Measurements from ENCODE around the gene PALM2AKAP2.

Gene PALM2AKAP2

DNA sequence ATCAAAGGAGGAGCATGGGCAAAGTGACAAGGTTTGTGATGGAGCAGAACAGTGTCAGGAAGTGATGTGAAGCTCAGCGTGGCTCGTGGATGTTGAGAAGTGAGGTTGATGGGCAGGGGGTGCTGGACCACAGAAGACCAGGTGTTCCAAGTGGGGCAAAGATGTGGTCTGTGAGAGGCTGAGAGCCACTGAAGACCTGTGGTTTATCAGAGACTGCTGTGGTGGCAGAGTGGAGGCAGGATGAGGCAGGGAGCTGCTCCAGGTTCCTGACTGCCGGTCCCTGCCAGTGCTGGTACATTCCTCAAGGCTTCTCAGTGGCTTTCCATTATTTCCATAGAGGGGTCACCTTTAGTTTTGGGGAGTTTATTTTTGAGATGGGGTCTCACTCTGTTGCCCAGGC lies 19.1 kb downstream of the PALM2AKAP2 start:
- peak; percentile 51 for ATAC-seq
- TF ChIP-seq ZFP30 (CRISPR knock-in tag; IDR thresholded peaks at IDR 0.05): no peak

DNA sequence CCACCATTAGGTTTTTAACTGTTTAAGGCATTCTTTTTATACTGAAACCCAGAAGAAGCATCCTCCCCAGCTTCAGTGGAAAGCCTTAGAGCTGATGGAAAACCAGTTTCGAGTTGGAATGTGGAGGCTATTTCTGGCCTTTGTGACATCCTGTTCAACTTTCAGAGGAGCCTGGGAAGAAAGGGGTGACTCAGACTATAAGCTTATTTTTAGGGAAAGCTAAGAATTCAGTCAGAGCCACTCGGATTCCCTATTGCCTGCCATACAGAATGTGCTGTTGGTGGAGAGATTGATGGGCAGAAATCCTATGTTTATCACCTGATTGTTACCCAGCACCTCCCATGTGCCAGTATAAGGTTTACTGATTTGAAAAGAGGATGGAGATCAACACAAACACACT lies 19.8 kb downstream of the PALM2AKAP2 start:
- no peak for TF ChIP-seq ZNF8 (CRISPR knock-in tag; IDR thresholded peaks at IDR 0.05)
- no peak for TF ChIP-seq CSDC2 (CRISPR knock-in tag; IDR thresholded peaks at IDR 0.05)
- TF ChIP-seq, protein P1, sequence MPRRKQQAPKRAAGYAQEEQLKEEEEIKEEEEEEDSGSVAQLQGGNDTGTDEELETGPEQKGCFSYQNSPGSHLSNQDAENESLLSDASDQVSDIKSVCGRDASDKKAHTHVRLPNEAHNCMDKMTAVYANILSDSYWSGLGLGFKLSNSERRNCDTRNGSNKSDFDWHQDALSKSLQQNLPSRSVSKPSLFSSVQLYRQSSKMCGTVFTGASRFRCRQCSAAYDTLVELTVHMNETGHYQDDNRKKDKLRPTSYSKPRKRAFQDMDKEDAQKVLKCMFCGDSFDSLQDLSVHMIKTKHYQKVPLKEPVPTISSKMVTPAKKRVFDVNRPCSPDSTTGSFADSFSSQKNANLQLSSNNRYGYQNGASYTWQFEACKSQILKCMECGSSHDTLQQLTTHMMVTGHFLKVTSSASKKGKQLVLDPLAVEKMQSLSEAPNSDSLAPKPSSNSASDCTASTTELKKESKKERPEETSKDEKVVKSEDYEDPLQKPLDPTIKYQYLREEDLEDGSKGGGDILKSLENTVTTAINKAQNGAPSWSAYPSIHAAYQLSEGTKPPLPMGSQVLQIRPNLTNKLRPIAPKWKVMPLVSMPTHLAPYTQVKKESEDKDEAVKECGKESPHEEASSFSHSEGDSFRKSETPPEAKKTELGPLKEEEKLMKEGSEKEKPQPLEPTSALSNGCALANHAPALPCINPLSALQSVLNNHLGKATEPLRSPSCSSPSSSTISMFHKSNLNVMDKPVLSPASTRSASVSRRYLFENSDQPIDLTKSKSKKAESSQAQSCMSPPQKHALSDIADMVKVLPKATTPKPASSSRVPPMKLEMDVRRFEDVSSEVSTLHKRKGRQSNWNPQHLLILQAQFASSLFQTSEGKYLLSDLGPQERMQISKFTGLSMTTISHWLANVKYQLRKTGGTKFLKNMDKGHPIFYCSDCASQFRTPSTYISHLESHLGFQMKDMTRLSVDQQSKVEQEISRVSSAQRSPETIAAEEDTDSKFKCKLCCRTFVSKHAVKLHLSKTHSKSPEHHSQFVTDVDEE (CRISPR knock-in tag; IDR thresholded peaks at IDR 0.05): no peak
- TF ChIP-seq ZFP3 (CRISPR knock-in tag; IDR thresholded peaks at IDR 0.05): no peak
- no peak for TF ChIP-seq ISL1 (CRISPR knock-in tag; IDR thresholded peaks at IDR 0.05)
- no peak for TF ChIP-seq ZNF565 (CRISPR knock-in tag; conservative IDR thresholded peaks at IDR 0.05; ENCODE audit: low read depth)
- no peak for TF ChIP-seq GLIS3 (CRISPR knock-in tag; IDR thresholded peaks at IDR 0.05)
- TF ChIP-seq ESRRG (CRISPR knock-in tag; IDR thresholded peaks at IDR 0.05): no peak
- TF ChIP-seq BACH2 (CRISPR knock-in tag; IDR thresholded peaks at IDR 0.05; ENCODE audit: borderline replicate concordance): no peak
- no peak for TF ChIP-seq RARB (CRISPR knock-in tag; IDR thresholded peaks at IDR 0.05)
- no peak for TF ChIP-seq OSR1 (CRISPR knock-in tag; IDR thresholded peaks at IDR 0.05)
- 0 out of 2 replicates have a peak, but pooled peaks have one; percentile 22 for TF ChIP-seq ZC3H10 (CRISPR knock-in tag; IDR thresholded peaks at IDR 0.05)
- TF ChIP-seq, protein P2, sequence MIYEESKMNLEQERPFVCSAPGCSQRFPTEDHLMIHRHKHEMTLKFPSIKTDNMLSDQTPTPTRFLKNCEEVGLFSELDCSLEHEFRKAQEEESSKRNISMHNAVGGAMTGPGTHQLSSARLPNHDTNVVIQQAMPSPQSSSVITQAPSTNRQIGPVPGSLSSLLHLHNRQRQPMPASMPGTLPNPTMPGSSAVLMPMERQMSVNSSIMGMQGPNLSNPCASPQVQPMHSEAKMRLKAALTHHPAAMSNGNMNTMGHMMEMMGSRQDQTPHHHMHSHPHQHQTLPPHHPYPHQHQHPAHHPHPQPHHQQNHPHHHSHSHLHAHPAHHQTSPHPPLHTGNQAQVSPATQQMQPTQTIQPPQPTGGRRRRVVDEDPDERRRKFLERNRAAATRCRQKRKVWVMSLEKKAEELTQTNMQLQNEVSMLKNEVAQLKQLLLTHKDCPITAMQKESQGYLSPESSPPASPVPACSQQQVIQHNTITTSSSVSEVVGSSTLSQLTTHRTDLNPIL (CRISPR knock-in tag; IDR thresholded peaks at IDR 0.05; ENCODE audit: low read depth): no peak
- peak; percentile 66 for TF ChIP-seq TOX (CRISPR knock-in tag; IDR thresholded peaks at IDR 0.05; ENCODE audit: borderline replicate concordance)
- TF ChIP-seq, protein P3, sequence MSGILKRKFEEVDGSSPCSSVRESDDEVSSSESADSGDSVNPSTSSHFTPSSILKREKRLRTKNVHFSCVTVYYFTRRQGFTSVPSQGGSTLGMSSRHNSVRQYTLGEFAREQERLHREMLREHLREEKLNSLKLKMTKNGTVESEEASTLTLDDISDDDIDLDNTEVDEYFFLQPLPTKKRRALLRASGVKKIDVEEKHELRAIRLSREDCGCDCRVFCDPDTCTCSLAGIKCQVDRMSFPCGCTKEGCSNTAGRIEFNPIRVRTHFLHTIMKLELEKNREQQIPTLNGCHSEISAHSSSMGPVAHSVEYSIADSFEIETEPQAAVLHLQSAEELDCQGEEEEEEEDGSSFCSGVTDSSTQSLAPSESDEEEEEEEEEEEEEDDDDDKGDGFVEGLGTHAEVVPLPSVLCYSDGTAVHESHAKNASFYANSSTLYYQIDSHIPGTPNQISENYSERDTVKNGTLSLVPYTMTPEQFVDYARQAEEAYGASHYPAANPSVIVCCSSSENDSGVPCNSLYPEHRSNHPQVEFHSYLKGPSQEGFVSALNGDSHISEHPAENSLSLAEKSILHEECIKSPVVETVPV (CRISPR knock-in tag; IDR thresholded peaks at IDR 0.05): no peak

DNA sequence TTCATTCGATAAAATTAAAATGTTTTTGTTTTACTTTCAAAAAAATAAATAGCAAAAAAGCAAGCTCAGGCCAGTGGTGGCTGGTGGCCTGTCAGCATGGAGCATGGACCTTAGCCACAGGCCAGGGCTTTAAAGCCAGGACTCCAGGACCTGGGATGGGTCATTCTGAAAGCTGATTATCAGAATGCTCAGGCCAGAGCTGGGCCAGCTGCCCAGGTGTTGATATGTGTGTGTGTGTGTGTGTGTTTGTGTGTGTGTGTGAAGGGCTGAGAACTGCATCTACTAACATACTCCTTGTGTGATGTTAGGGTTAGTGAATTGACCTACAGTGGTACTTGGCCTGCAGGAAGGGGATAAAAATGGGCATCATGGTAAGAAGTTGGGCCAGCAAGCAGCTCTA lies 21.5 kb downstream of the PALM2AKAP2 start:
- TF ChIP-seq TCF4 (CRISPR knock-in tag; IDR thresholded peaks at IDR 0.05; ENCODE audit: borderline replicate concordance) (no peak), ZFP30 (CRISPR knock-in tag; IDR thresholded peaks at IDR 0.05) (no peak), ZNF8 (CRISPR knock-in tag; IDR thresholded peaks at IDR 0.05) (no peak), SNAI2 (CRISPR knock-in tag; IDR thresholded peaks at IDR 0.05) (no peak), ISL1 (CRISPR knock-in tag; IDR thresholded peaks at IDR 0.05) (no peak), TOX (CRISPR knock-in tag; IDR thresholded peaks at IDR 0.05; ENCODE audit: borderline replicate concordance) (no peak), CSDC2 (CRISPR knock-in tag; IDR thresholded peaks at IDR 0.05) (no peak), PPARA (CRISPR knock-in tag; IDR thresholded peaks at IDR 0.05; ENCODE audit: borderline replicate concordance) (no peak), OSR1 (CRISPR knock-in tag; IDR thresholded peaks at IDR 0.05) (no peak), ARNTL (CRISPR knock-in tag; IDR thresholded peaks at IDR 0.05; ENCODE audit: borderline replicate concordance, low read depth) (no peak), ZNF70 (CRISPR knock-in tag; IDR thresholded peaks at IDR 0.05) (no peak)
- TF ChIP-seq, protein P3 (CRISPR knock-in tag; IDR thresholded peaks at IDR 0.05): no peak
- no peak for ATAC-seq

More for the DNA sequence above, 19.8 kb downstream of the PALM2AKAP2 start:
- ATAC-seq: peak; percentile 93

DNA sequence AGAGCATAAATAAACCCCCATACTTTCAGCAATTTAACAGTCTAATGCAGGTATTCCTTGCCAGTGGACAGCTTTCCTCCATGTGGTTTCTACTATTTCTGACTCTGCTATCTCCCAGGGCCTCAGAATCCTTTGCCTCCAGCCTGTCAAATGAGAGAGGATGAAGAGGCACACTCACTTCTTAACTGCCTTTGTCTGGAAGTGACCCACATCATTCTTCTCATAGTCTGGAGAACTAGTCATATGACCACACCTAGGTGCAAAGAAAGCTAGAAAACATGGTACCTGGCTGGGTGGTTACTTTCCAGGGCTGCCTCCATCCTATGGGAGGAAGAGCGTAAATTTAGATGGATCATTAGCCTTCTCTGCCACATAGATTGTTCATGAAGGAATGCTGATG lies 22.5 kb downstream of the PALM2AKAP2 start:
- TF ChIP-seq, protein P4, sequence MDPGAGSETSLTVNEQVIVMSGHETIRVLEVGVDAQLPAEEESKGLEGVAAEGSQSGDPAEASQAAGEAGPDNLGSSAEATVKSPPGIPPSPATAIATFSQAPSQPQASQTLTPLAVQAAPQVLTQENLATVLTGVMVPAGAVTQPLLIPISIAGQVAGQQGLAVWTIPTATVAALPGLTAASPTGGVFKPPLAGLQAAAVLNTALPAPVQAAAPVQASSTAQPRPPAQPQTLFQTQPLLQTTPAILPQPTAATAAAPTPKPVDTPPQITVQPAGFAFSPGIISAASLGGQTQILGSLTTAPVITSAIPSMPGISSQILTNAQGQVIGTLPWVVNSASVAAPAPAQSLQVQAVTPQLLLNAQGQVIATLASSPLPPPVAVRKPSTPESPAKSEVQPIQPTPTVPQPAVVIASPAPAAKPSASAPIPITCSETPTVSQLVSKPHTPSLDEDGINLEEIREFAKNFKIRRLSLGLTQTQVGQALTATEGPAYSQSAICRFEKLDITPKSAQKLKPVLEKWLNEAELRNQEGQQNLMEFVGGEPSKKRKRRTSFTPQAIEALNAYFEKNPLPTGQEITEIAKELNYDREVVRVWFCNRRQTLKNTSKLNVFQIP (CRISPR knock-in tag; IDR thresholded peaks at IDR 0.05; ENCODE audit: borderline replicate concordance, low read depth): no peak
- no peak for TF ChIP-seq PPARA (CRISPR knock-in tag; IDR thresholded peaks at IDR 0.05; ENCODE audit: borderline replicate concordance)
- TF ChIP-seq ZNF8 (CRISPR knock-in tag; IDR thresholded peaks at IDR 0.05): no peak
- no peak for TF ChIP-seq OSR1 (CRISPR knock-in tag; IDR thresholded peaks at IDR 0.05)
- TF ChIP-seq ESRRG (CRISPR knock-in tag; IDR thresholded peaks at IDR 0.05): no peak
- TF ChIP-seq ZFP30 (CRISPR knock-in tag; IDR thresholded peaks at IDR 0.05): no peak
- no peak for TF ChIP-seq GLIS3 (CRISPR knock-in tag; IDR thresholded peaks at IDR 0.05)
- no peak for ATAC-seq

Data from SK-N-SH treated with all-trans-retinoic acid at 6 μM for 48 hours (cell line).